Lower leg skin (tissue), 4 donors: ENCODE results near the gene NFIA. TPM values are rescaled to one million over a fixed set of nuclear protein-coding genes. Genes with fewer than 3 reads are reported as not detected.

Experiments used
- DNase-seq, 2 donors: peaks; one replicate each; pipeline ENCODE4 v3.0.0-alpha.2; 2019; ENCODE audit warnings: low spot score in 2 of 2
- H3K4me3 ChIP-seq: fragments of 200-600 bp; sonication (generic); 2 replicates; pipeline ENCODE4 v1.5.1; 2017; ENCODE audit warnings: mild to moderate bottlenecking, low read depth; ENCODE audit not compliant: poor library complexity, severe bottlenecking
- POLR2A ChIP-seq, 2 donors: fragments of 450-650 bp; IDR thresholded peaks; one replicate each; pipeline ENCODE4 v1.6.1; 2016 to 2017; ENCODE audit warnings: antibody characterized with exemption in 2 of 2, mild to moderate bottlenecking in 1 of 2, moderate library complexity in 1 of 2
- WGBS, 2 donors: methylation state at CpG; one replicate each; pipeline ENCODE4 v1.1.5; 2018; 5-methylcytosine and 5-hydroxymethylcytosine counted together
- intact Hi-C: fragments of 100-400 bp; cut with DNase I; formaldehyde crosslinking; loops from one replicate; pipeline ENCODE4 v1.15.0; 2023; ENCODE audit warnings: low total_unique reads
- total RNA-seq, 4 donors: library from RNA; depleted of rRNA; stranded (reverse); fragments of >200 nt; gene quantifications; one replicate each; pipeline ENCODE4 v1.1.0, GENCODE V29; 2016
- TF ChIP-seq, protein P1 (sequence below), 3 donors: fragments of 450-650 bp; IDR thresholded peaks; one replicate each; pipeline ENCODE4 v1.5.1; 2016; ENCODE audit warnings: antibody characterized with exemption in 3 of 3, mild to moderate bottlenecking in 3 of 3, moderate library complexity in 2 of 3

The NFIA gene
- total RNA-seq, 4 donors from 2014 or later: 26.0 to 32.5 (median 30.3) TPM

GRCh38 chr1:61098906-61099437 lies 16.6 kb downstream of the NFIA start:
- DNase-seq: no peak
- intact Hi-C loops: no loop called here
- no peak overlapping the region for H3K4me3 ChIP-seq
- 77 to 91% methylated on average over 4 of the region's 4 CpGs for WGBS, 2 donors
- TF ChIP-seq POLR2A (IDR thresholded peaks at IDR 0.05): no peak
- TF ChIP-seq, protein P1, sequence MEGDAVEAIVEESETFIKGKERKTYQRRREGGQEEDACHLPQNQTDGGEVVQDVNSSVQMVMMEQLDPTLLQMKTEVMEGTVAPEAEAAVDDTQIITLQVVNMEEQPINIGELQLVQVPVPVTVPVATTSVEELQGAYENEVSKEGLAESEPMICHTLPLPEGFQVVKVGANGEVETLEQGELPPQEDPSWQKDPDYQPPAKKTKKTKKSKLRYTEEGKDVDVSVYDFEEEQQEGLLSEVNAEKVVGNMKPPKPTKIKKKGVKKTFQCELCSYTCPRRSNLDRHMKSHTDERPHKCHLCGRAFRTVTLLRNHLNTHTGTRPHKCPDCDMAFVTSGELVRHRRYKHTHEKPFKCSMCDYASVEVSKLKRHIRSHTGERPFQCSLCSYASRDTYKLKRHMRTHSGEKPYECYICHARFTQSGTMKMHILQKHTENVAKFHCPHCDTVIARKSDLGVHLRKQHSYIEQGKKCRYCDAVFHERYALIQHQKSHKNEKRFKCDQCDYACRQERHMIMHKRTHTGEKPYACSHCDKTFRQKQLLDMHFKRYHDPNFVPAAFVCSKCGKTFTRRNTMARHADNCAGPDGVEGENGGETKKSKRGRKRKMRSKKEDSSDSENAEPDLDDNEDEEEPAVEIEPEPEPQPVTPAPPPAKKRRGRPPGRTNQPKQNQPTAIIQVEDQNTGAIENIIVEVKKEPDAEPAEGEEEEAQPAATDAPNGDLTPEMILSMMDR (IDR thresholded peaks at IDR 0.05): no peak

- TF ChIP-seq POLR2A (IDR thresholded peaks at IDR 0.05): no peak
- TF ChIP-seq, protein P1 (IDR thresholded peaks at IDR 0.05): no peak
- intact Hi-C loops: no loop called here
- no peak overlapping the region for H3K4me3 ChIP-seq
- 72 to 99% methylated on average over 2 of the region's 2 CpGs for WGBS, 2 donors
- DNase-seq: no peak
Observed at GRCh38 chr1:61100578-61100977, 18.2 kb downstream of the NFIA start.

DNA sequence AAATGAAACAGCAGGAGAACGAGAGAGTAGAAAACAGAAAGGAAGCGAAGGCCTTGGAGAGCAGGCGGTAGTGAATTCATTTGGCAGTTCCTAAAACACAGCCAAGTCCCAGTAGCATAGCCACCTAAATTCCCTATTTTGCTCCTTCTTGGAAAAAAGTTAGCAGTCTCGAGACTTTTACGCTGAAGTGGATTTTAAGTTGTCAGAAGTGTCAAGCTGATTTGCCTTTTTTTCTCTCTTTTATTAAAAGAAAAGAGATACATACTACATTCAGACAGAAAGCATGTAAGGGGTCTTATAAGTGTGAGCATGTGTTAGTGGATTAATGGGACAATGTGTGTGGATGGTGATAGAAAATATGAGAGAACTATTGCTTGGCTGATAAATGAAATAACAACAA lies 19.2 kb downstream of the NFIA start:
- no peak overlapping the region for H3K4me3 ChIP-seq
- 53 to 59% methylated on average over 5 of the region's 5 CpGs for WGBS, 2 donors
- TF ChIP-seq, protein P1 (IDR thresholded peaks at IDR 0.05): no peak
- no peak for TF ChIP-seq POLR2A (IDR thresholded peaks at IDR 0.05)
- DNase-seq: no peak
- intact Hi-C loops: no loop called here

- no peak overlapping the region for H3K4me3 ChIP-seq
- no peak for DNase-seq
- 0 to 46% methylated on average over 1 of the region's 1 CpG for WGBS, 2 donors
- intact Hi-C loops: no loop called here
- TF ChIP-seq, protein P1 (IDR thresholded peaks at IDR 0.05): no peak
- no peak for TF ChIP-seq POLR2A (IDR thresholded peaks at IDR 0.05)
Observed at GRCh38 chr1:61102041-61102440, 19.7 kb downstream of the NFIA start.

DNA sequence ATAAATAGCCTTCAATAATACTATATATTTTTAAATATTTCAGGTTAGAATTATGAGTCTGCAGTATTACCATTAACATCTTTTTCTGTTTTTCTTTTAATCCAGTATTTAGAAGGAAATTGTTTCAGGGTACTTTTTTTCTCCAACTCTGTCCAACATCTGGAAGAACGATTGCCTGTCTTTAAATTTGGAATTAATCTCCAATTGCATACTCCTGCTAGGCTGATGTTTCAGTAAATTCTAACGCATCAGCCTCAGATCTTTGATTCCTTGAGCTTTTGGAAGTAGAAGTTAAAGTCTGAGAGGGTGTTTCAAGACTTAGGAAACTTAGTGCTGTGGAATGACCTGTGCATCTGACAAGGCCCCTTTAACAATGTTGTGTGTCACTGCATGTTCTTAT lies 20.3 kb downstream of the NFIA start:
- no peak for TF ChIP-seq POLR2A (IDR thresholded peaks at IDR 0.05)
- TF ChIP-seq, protein P1 (IDR thresholded peaks at IDR 0.05): no peak
- intact Hi-C loops: no loop called here
- no peak for DNase-seq
- 53 to 67% methylated on average over 2 of the region's 2 CpGs for WGBS, 2 donors
- H3K4me3 ChIP-seq: no peak overlapping the region

DNA sequence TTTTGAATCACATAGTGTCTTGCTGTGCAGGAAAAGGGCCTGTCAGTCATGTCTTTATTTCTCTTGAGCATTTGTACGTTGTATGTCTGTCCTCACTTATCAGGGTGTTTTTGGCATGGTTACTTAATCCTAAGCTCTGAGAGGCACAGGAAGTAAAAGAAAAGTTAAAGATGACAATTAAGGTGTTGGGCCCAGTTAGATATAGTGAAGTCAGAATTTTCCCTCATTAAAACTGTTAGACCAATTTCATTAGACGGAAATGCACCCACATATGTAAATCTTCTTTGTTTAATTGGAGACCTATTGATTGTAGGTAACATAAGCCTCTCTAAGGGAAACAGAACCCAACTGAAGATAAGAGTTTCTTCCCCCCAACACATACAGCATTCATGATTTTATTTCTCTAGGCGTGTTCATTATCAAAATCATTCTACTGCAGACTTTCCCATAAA lies 21.9 kb downstream of the NFIA start:
- intact Hi-C loops: no loop called here
- no peak for DNase-seq
- TF ChIP-seq, protein P1 (IDR thresholded peaks at IDR 0.05): no peak
- TF ChIP-seq POLR2A (IDR thresholded peaks at IDR 0.05): no peak
- WGBS, 2 donors: 73 to 74% methylated on average over 3 of the region's 3 CpGs
- H3K4me3 ChIP-seq: no peak overlapping the region
